HepG2 (cell line): Measurements from ENCODE around the gene PAPOLA. TPM values are rescaled to one million over a fixed set of nuclear protein-coding genes. Genes with fewer than 3 reads are reported as not detected.

ENCODE experiments used
- ATAC-seq: fragments of 200-7000 bp; cut with Tn5 transposase; 3 replicates; pipeline ENCODE4 v1.9.1; 2020; ENCODE audit warnings: mild to moderate bottlenecking, moderate library complexity
- BruUV-seq: library from RNA; stranded (reverse); fragments of 400-500 nt; replicated peaks from 2 replicates; lab custom pipeline; 2021; lab: Mats Ljungman, UMichigan
- CTCF ChIA-PET: fragments of 300-600 bp; formaldehyde crosslinking; extraction: SDS; loops from one replicate; lab custom pipeline; 2021; ENCODE audit warnings: low total read pairs, inconsistent platforms, low intra/inter-chr PET ratio; lab: Yijun Ruan, JAX
- POLR2A ChIA-PET: fragments of 350-600 bp; sonication (Branson Sonifier 250); formaldehyde crosslinking; loops from one replicate; lab custom pipeline; 2020; ENCODE audit warnings: antibody characterized with exemption, inconsistent platforms; lab: Yijun Ruan, JAX
- DNase-seq: peaks from one replicate; pipeline ENCODE4 v3.0.0-alpha.2; 2015; ENCODE audit warnings: low spot score
- FAIRE-seq: peaks from 3 replicates; lab custom pipeline; 2011; peaks lifted over from hg19 to GRCh38; lab: Jason Lieb, UNC
- H2AFZ ChIP-seq: one replicate; pipeline ENCODE4 v1.6.1; 2011; ENCODE audit warnings: low read length, inconsistent platforms
- H3K27ac ChIP-seq: fragments of 300-600 bp; 3 replicates; pipeline ENCODE4 v1.8.0; 2011; ENCODE audit warnings: mixed run types, mild to moderate bottlenecking, mixed read lengths, low read length, inconsistent platforms; ENCODE audit not compliant: insufficient read depth; ENCODE audit errors: extremely low read length
- H3K27me3 ChIP-seq, 2 experiments: fragments of 200-600 bp in 1 of 2; 2 replicates in 1 of 2; 3 replicates in 1 of 2; pipeline versions ENCODE4 v1.6.0 to v1.8.0; 2011; ENCODE audit warnings: low read length in 2 of 2, mild to moderate bottlenecking in 2 of 2, moderate library complexity in 2 of 2, inconsistent platforms in 1 of 2; ENCODE audit not compliant: insufficient read depth in 2 of 2, control insufficient read depth in 1 of 2
- H3K36me3 ChIP-seq, 2 experiments: fragments of 200-600 bp in 1 of 2; replicated peaks in 1 of 2; 2 replicates in 1 of 2; 3 replicates in 1 of 2; pipeline versions ENCODE4 v1.5.1 to v1.8.0; 2011; ENCODE audit warnings: low read length in 2 of 2, inconsistent platforms in 1 of 2; ENCODE audit not compliant: insufficient read depth in 2 of 2, control insufficient read depth in 1 of 2
- H3K4me1 ChIP-seq: 2 replicates; pipeline ENCODE4 v1.5.1; 2012; ENCODE audit warnings: low read length, inconsistent platforms; ENCODE audit not compliant: insufficient read depth
- H3K4me2 ChIP-seq: 2 replicates; pipeline ENCODE4 v1.6.0; 2011; ENCODE audit warnings: low read depth, low read length, inconsistent platforms
- H3K4me3 ChIP-seq, 3 experiments: fragments of 200-600 bp in 1 of 3; sonication (generic), shearing (Covaris generic) in 1 of 3; replicated peaks in 1 of 3; 2 replicates each; pipeline ENCODE4 v1.5.1; 2011 to 2016; ENCODE audit warnings: low read length in 3 of 3, inconsistent platforms in 2 of 3, low read depth in 2 of 3, mild to moderate bottlenecking in 2 of 3, control low read depth in 1 of 3, mixed read lengths in 1 of 3; ENCODE audit not compliant: insufficient read depth in 1 of 3
- H3K79me2 ChIP-seq: one replicate; pipeline ENCODE4 v1.6.1; 2011; ENCODE audit warnings: low read length, inconsistent platforms; ENCODE audit not compliant: insufficient read depth
- H3K9ac ChIP-seq: 2 replicates; pipeline ENCODE4 v1.6.0; 2011; ENCODE audit warnings: mild to moderate bottlenecking, low read depth, low read length, inconsistent platforms; ENCODE audit not compliant: insufficient read depth
- H3K9me3 ChIP-seq: 2 replicates; pipeline ENCODE4 v1.5.1; 2012; ENCODE audit warnings: mild to moderate bottlenecking, low read length
- H4K20me1 ChIP-seq: 2 replicates; pipeline ENCODE4 v1.6.0; 2011; ENCODE audit warnings: inconsistent platforms, mild to moderate bottlenecking, low read length, moderate library complexity; ENCODE audit not compliant: insufficient read depth
- HNRNPK ChIP-seq: fragments of 200-400 bp; formaldehyde crosslinking; IDR thresholded peaks from 2 replicates; pipeline ENCODE4 v1.6.1; 2018; ENCODE audit warnings: low read length, low read depth, moderate library complexity, mild to moderate bottlenecking; ENCODE audit not compliant: poor library complexity, severe bottlenecking
- MXI1 ChIP-seq: IDR thresholded peaks from 3 replicates; pipeline ENCODE4 v1.6.1; 2012; ENCODE audit warnings: low read depth, low read length, inconsistent platforms, borderline replicate concordance
- NR1H2 ChIP-seq: sonication (generic); formaldehyde crosslinking; IDR thresholded peaks from 2 replicates; pipeline ENCODE4 v1.8.1; 2022; ENCODE audit warnings: low read depth, missing genetic modification reagents, borderline replicate concordance
- NR2F1 ChIP-seq, 2 experiments: fragments of 450-650 bp in 1 of 2; formaldehyde crosslinking in 1 of 2; IDR thresholded peaks; 2 replicates each; pipeline versions ENCODE4 v1.5.0 to v1.6.1; 2016 to 2020; ENCODE audit warnings: mild to moderate bottlenecking in 1 of 2, missing compliant biosample characterization in 1 of 2, missing genetic modification reagents in 1 of 2, moderate library complexity in 1 of 2
- RFXANK ChIP-seq: IDR thresholded peaks from 2 replicates; pipeline ENCODE4 v1.6.1; 2016
- SMAD3 ChIP-seq: sonication (generic); formaldehyde crosslinking; IDR thresholded peaks from 2 replicates; pipeline ENCODE4 v1.4.0; 2020; ENCODE audit warnings: missing genetic modification reagents
- SP4 ChIP-seq: sonication (generic); formaldehyde crosslinking; IDR thresholded peaks from 2 replicates; pipeline ENCODE4 v1.8.1; 2023; ENCODE audit warnings: mild to moderate bottlenecking, missing genetic modification reagents
- ZC3H13 ChIP-seq: sonication (generic); formaldehyde crosslinking; IDR thresholded peaks from 2 replicates; pipeline ENCODE4 v1.8.1; 2023; ENCODE audit warnings: mild to moderate bottlenecking, missing genetic modification reagents, moderate library complexity
- ZNF460 ChIP-seq: sonication (generic); formaldehyde crosslinking; IDR thresholded peaks from 2 replicates; pipeline ENCODE4 v1.5.1; 2020; ENCODE audit warnings: missing genetic modification reagents, mild to moderate bottlenecking, borderline replicate concordance
- ZNF570 ChIP-seq: sonication (generic); formaldehyde crosslinking; IDR thresholded peaks from 2 replicates; pipeline ENCODE4 v1.4.0; 2020; ENCODE audit warnings: mild to moderate bottlenecking, missing genetic modification reagents, borderline replicate concordance
- ZNF740 ChIP-seq: sonication (generic); formaldehyde crosslinking; IDR thresholded peaks from 2 replicates; pipeline ENCODE4 v1.4.0; 2020; ENCODE audit warnings: missing genetic modification reagents
- ZNF878 ChIP-seq: sonication (generic); formaldehyde crosslinking; IDR thresholded peaks from 2 replicates; pipeline ENCODE4 v1.8.1; 2023; ENCODE audit warnings: mild to moderate bottlenecking, missing genetic modification reagents, moderate library complexity
- WGBS: methylation state at CpG from one replicate; pipeline ENCODE4 v1.1.6; 2017; ENCODE audit warnings: low lambda C conversion rate; 5-methylcytosine and 5-hydroxymethylcytosine counted together
- in situ Hi-C: cut with HindIII; loops from 2 replicates; pipeline ENCODE4 v1.10.0; 2017; ENCODE audit warnings: low pct_unique_long_range_greater_than_20kb; ENCODE audit not compliant: extremely low pct_ligation_motif_present
- intact Hi-C: fragments of 100-400 bp; cut with micrococcal nuclease; formaldehyde crosslinking; loops from one replicate; pipeline ENCODE4 v1.10.0; 2022; ENCODE audit not compliant: unreplicated experiment
- polyA plus RNA-seq, 8 experiments: library from polyadenylated mRNA; depleted of rRNA in 3 of 8; stranded (reverse) in 7 of 8; unstranded in 1 of 8; fragments of >200 nt; fragmentation: Illumina TruSeq in 4 of 8; extraction: Trizol in 4 of 8; gene quantifications; 2 replicates each; pipeline versions ENCODE4 v1.2.1 to v1.2.3, GENCODE V29; 2011 to 2016; ENCODE audit warnings: low read depth in 4 of 8, missing spikeins in 1 of 8, mixed read lengths in 1 of 8; ENCODE audit not compliant: insufficient read depth in 1 of 8
- total RNA-seq, 5 experiments: library from RNA; depleted of rRNA; stranded (reverse); fragments of >200 nt; fragmentation: Illumina TruSeq; extraction: Trizol; gene quantifications; 2 replicates each; pipeline ENCODE4 v1.2.3, GENCODE V29; 2016; ENCODE audit warnings: low read depth in 1 of 5

Gene PAPOLA
- total and polyA plus RNA-seq, 2 of the 13 experiments (the other 11 are each of a cell fraction or from before 2014, with no cell fraction given): 103 to 151 TPM

GRCh38 chr14:96581026-96581425 is 78.8 kb downstream of the PAPOLA start:
- no TSS peak for BruUV-seq
- 67% methylated on average over 7 of the region's 8 CpGs for WGBS
- Histone ChIP-seq H3K4me2 (no peak overlapping the region), H3K9me3 (no peaks in the 10 kb centered on the region), H2AFZ (no peak overlapping the region), H3K4me3 (no peak overlapping the region), H3K36me3 (no peaks in the 10 kb centered on the region), H3K27ac (no peak overlapping the region), H3K4me1 (0 out of 2 replicates have a peak, but pooled peaks cover 8% of the 10 kb centered on the region), H3K9ac (no peak overlapping the region), H3K27me3 (0 out of 5 replicates have a peak, but pooled peaks cover 0 to 1% of the 10 kb centered on the region in 2 experiments), H4K20me1 (0 out of 2 replicates have a peak, but pooled peaks cover 3% of the 10 kb centered on the region), H3K79me2 (no peaks in the 10 kb centered on the region)
- in situ Hi-C loops: loop anchor here (5.0 to 10.0 kb wide), 2 partner anchors 161 to 264 kb away; no protein-coding TSS in a partner anchor
- ChIA-PET POLR2A (no interaction called here), CTCF (no interaction called here)
- intact Hi-C loops: loop anchor here (5.0 kb wide), 1 partner anchor 271 kb away; no protein-coding TSS in a partner anchor
- TF ChIP-seq ZNF878 (CRISPR knock-in tag): no peak
- no peak for TF ChIP-seq NR2F1 (CRISPR knock-in tag; IDR thresholded peaks at IDR 0.05)
- no peak for TF ChIP-seq HNRNPK
- TF ChIP-seq ZNF570 (CRISPR knock-in tag): no peak
- no peak for TF ChIP-seq SMAD3 (CRISPR knock-in tag)
- no peak for TF ChIP-seq ZNF460
- no peak for TF ChIP-seq ZNF740 (CRISPR knock-in tag)
- no peak for TF ChIP-seq NR1H2
- no peak for TF ChIP-seq MXI1
- TF ChIP-seq ZC3H13: no peak
- TF ChIP-seq SP4 (CRISPR knock-in tag): no peak
- TF ChIP-seq RFXANK: no peak
- DNase-seq (no peak), FAIRE-seq (no peak), ATAC-seq (no peak)
